GM21515 (cell line): ENCODE data around the gene HAND1.

Source experiments
- ATAC-seq: cut with Tn5 transposase; IDR thresholded peaks from one replicate; pipeline ENCODE4 v1.9.1; 2021; ENCODE audit not compliant: unreplicated experiment

Gene HAND1

GRCh38 chr5:154461531-154461930 lies 16.5 kb downstream of the HAND1 start:
- no peak for ATAC-seq

GRCh38 chr5:154460172-154460571 lies 17.9 kb downstream of the HAND1 start:
- no peak for ATAC-seq

GRCh38 chr5:154459015-154459414 lies 19.0 kb downstream of the HAND1 start:
- no peak for ATAC-seq

- ATAC-seq = no peak
These were observed 21.5 kb downstream of the HAND1 start for GRCh38 chr5:154456540-154456939.

GRCh38 chr5:154455585-154455984 lies 22.4 kb downstream of the HAND1 start:
- no peak for ATAC-seq

GRCh38 chr5:154451957-154452356 lies 26.1 kb downstream of the HAND1 start:
- ATAC-seq = no peak

GRCh38 chr5:154449786-154450185 lies 28.2 kb downstream of the HAND1 start:
- no peak for ATAC-seq

- ATAC-seq = no peak
These were observed 30.8 kb downstream of the HAND1 start for GRCh38 chr5:154447089-154447725.

GRCh38 chr5:154446195-154447088 lies 31.6 kb downstream of the HAND1 start:
- peak; percentile 15 for ATAC-seq

GRCh38 chr5:154445422-154446194 lies 32.4 kb downstream of the HAND1 start, which contains the start of gene SAP30L:
SAP30L (plus strand) TSS chr5:154445997; CDS start chr5:154446605, 608 bp downstream.
- ATAC-seq = peak; percentile 90

- no peak for ATAC-seq
These were observed 33.2 kb downstream of the HAND1 start for GRCh38 chr5:154444556-154445421.

- ATAC-seq = no peak
These were observed 35.2 kb downstream of the HAND1 start for GRCh38 chr5:154442801-154443200.

- ATAC-seq = no peak
These were observed 37.5 kb downstream of the HAND1 start for GRCh38 chr5:154440540-154440939.

GRCh38 chr5:154437281-154437965 lies 40.6 kb downstream of the HAND1 start:
- ATAC-seq = no peak

- no peak for ATAC-seq
These were observed 42.8 kb downstream of the HAND1 start for GRCh38 chr5:154435226-154435625.

GRCh38 chr5:154430961-154431630 lies 46.9 kb downstream of the HAND1 start:
- ATAC-seq = no peak

- ATAC-seq = no peak
These were observed 47.6 kb downstream of the HAND1 start for GRCh38 chr5:154430466-154430865.

GRCh38 chr5:154429341-154429740 lies 48.7 kb downstream of the HAND1 start:
- no peak for ATAC-seq

GRCh38 chr5:154428208-154428607 lies 49.8 kb downstream of the HAND1 start:
- no peak for ATAC-seq
